Stimulated activated CD4-positive, alpha-beta T cell treated with anti-CD3 and anti-CD28 coated beads, TNF-alpha, amount 100 ng/mL, for 1 hour (primary cell): ENCODE results near the gene FBXW8.

Experiments used
- DNase-seq, 3 donors: peaks; one replicate each; pipeline ENCODE4 v3.0.0-alpha.2; 2020; ENCODE audit warnings: low read depth in 3 of 3, low spot score in 1 of 3

The FBXW8 gene

GRCh38 chr12:117037289-117038022 lies 126.7 kb downstream of the FBXW8 start:
- DNase-seq, result no peak

DNA sequence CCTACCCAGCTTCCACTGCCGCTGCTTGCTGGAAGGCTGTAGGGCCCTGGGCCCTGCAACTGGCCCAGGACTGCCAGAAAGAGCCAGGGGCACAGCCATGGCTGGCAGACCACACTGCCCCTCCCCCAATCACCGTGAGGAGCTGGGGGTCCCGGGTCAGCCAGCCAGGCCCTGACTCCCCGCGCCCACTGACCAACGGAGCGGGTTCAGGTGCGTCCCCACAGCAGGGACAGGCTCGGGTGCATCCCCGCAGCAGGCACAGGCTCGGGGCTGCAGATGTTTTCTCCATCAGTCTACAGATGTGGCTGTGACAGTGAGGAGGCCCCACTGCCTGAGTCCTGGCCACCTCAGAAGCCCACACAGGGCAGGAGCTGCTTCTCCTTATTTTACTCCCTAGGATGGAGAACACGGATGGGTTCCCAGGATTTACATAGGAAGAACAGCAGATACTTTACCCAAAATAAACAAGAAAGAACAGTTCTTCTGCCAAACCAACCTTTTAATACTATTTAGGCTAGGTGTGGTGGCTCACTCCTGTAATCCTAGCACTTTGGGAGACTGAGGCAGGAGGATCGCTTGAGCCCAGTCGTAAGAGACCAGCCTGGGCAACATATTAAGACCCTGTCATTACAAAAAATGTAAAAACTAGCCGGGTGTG lies 127.4 kb downstream of the FBXW8 start:
- DNase-seq, result no peak

GRCh38 chr12:117038919-117039318 lies 128.2 kb downstream of the FBXW8 start:
- no peak for DNase-seq

DNA sequence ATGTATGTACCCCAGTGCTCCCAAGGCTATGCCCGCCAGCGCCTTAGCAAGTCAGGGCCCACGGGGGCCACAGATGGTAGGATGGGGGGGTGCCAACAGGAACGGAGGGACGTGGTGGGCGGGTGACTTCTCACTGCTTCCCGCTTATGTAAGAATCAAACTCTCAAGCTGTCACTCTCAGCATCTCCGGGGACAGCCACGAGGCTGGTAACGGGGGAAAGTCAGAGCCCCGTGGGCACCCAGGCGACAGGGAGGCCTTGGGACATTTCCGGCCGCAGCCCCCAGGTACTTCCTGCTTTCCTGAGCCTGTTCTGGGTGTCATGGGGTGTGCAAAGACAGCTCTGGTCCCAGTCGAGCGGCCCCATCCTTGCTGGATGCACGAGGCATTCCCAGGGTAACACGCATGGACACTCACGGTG lies 129.2 kb downstream of the FBXW8 start:
- DNase-seq, result no peak

DNA sequence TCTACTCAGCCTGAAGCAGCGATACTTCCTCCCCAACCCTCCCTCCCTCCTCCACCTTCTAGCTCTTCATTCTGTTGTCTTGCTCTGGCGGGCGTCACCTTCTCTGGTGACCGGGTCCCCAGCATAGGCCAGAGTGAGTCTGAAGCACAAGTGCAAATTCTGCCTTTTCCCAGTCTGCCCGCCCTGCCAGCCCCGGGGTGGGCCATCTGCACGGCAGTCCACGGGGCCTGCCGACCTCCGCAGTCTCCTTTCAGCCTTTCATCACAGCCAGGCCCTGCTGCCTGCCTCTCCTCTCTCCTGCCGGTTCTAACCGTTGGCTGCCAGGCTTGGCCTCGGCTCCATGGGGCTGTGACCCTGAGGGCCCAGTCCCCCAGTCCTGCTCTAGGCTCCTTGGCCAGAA lies 129.7 kb downstream of the FBXW8 start:
- no peak for DNase-seq

DNA sequence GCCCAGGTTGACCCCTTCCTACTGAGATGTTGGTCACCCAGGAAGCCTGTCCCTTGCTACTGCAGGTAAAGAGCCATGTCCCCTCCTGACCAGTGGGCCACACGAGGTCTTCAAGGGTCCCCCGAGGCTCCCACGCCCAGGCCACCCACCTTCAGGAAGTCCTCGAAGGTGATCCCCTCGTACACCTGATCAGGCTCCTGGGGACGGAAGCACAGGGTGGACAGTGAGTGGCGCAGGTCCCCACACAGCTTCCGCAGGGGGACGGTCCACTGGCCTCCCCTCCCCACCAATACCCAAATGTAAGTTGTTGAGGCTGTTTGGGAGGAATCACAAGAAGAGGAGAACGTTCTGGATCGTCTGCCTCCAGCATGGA lies 131.0 kb downstream of the FBXW8 start:
- no peak for DNase-seq

- DNase-seq, result no peak
Observed at GRCh38 chr12:117042171-117042842, 131.6 kb downstream of the FBXW8 start.

DNA sequence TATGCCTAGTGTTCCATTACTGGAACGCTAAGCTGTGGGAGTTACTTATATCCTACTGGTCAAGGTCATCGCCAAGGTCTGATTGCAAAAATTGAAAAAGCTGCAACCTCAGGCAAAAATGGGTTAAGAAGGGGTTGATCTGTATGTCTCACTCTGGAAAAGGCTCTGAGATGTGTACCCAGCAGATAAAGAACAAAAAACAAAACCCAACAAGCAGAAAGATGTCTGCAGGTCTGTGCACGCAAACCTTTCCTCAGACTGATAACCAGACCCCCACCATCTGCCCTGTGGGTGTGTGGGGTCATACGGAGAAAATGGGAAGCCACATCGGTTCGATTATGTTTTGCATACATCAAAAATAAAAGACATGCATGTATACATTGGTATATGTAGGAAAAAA lies 132.1 kb downstream of the FBXW8 start:
- no peak for DNase-seq

DNA sequence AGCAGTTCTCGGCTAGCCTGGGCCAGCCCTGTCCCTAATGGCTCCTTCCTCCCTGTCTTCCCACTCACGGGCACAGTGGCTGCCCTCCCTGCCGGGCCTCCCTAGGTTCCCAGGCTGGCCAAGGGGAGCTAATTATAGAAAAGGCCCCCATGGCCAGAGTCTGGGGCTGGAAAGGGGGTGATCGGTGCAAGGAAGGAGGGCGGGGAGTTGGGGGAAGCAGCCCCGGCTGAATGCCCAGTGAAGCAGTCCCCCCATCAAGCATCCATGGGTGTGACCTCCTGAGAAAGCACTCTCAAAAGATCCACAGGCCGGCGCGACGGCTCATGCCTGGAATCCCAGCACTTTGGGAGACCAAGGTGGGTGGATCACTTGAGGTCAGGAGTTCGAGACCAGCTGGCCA lies 133.6 kb downstream of the FBXW8 start:
- DNase-seq, result no peak

GRCh38 chr12:117044790-117045159 lies 134.0 kb downstream of the FBXW8 start:
- no peak for DNase-seq

- no peak for DNase-seq
Observed at GRCh38 chr12:117045160-117046010, 134.6 kb downstream of the FBXW8 start.

- no peak for DNase-seq
Observed at GRCh38 chr12:117046011-117046369, 135.2 kb downstream of the FBXW8 start.

DNA sequence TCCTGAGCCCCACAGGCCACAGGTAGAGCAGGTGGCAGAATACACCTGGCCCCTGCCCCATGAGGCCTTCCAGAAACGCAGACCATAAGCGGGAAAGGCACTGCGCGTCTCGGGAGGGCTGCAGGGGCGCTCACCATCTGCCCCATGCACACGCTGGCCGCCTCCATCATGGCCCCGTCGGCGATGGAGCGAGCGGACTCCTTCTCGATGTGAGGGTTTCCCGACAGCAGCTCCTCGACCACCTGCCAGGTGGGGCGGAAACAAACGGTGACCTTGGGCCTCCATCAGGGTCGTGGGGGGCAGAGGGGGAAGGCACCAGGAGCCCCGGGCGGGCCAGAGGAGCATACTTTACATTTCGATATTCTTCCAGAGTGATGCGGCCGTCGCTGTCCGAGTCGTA lies 135.7 kb downstream of the FBXW8 start:
- no peak for DNase-seq

DNA sequence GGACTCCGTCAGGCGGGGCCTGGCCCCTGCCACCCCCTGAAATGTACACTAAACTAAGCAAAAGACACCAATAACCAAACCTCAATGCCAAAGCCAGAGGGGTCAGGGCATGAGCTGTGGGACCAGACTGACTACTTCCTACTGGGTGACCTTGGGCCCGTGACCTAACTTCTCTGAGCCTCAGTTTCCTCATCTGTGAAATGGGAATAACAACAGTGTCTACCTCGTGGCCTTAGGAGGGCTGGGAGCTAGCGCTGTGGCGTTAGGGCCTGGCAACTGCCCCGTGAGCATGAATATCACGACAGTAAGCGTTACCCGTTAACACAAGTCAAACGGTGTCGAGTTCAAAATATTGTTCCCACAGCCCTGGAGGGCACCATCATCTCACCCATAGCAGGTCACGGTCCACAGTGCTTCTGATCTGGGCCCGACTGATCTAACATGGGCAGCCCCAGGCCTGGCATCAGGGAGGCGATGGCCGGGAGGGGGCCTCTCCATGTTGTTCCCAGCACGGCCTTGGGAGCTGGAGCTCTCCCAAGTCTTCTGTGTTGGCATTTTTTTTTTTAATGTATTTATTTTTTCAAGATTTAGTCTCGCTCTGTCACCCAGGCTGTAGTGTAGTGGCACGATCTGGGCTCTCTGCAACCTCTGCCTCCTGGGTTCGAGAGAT lies 136.2 kb downstream of the FBXW8 start:
- no peak for DNase-seq

GRCh38 chr12:117047810-117048584 lies 137.2 kb downstream of the FBXW8 start:
- DNase-seq, result no peak

GRCh38 chr12:117048585-117048904 lies 137.8 kb downstream of the FBXW8 start:
- no peak for DNase-seq

DNA sequence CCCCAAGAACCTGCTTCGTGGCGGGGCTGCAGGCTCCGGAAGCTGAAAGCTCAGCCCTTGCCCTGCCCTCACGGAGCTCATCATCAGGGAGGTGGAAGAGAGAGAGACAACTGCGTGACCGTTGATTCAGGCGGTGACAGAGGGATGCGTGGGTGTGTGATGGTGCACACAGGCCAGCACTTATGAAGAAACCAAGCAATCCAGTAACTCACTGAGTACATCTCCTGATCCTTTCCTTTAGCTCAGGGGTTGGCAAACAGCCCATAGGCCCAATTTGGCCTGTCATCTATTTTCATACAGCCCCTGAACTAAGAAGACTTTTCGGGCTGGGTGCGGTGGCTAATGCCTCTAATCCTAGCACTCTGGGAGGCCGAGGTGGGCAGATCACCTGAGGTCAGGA lies 138.5 kb downstream of the FBXW8 start:
- no peak for DNase-seq

DNA sequence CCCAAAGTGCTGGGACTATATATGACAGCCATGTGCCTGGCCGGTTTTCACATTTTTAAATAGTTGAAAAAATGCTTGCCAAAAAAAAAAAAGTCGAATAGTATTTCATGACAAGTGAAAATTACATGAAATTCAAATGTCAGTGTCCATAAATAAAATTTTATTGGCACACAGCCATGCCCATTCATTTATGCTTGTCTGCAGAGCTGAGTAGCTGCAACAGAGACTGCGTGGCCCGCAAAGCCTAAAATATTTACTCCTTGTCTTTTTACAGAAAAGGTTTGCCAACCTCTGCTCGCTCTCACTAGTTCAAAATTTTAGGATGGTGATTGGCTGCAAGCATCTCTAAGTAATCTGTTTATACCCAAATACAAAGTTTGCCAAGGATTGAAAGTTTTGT lies 139.3 kb downstream of the FBXW8 start:
- no peak for DNase-seq

- DNase-seq, result no peak
Observed at GRCh38 chr12:117051380-117051779, 140.6 kb downstream of the FBXW8 start.

GRCh38 chr12:117052386-117053049 lies 141.8 kb downstream of the FBXW8 start:
- DNase-seq, result no peak
